ENCODE measurements around the gene CRLF1. TPM values are rescaled to one million over a fixed set of nuclear protein-coding genes. Genes with fewer than 3 reads are reported as not detected.
"Not testable (repeated sequence)": the region's sequence is repeated elsewhere in the genome, so short reads cannot be mapped to it uniquely, and the experiment has no call there.

Gene CRLF1
- total RNA-seq, 8 experiments from 2014 or later = 1.5 to 18.3 (median 4.7) TPM

DNA sequence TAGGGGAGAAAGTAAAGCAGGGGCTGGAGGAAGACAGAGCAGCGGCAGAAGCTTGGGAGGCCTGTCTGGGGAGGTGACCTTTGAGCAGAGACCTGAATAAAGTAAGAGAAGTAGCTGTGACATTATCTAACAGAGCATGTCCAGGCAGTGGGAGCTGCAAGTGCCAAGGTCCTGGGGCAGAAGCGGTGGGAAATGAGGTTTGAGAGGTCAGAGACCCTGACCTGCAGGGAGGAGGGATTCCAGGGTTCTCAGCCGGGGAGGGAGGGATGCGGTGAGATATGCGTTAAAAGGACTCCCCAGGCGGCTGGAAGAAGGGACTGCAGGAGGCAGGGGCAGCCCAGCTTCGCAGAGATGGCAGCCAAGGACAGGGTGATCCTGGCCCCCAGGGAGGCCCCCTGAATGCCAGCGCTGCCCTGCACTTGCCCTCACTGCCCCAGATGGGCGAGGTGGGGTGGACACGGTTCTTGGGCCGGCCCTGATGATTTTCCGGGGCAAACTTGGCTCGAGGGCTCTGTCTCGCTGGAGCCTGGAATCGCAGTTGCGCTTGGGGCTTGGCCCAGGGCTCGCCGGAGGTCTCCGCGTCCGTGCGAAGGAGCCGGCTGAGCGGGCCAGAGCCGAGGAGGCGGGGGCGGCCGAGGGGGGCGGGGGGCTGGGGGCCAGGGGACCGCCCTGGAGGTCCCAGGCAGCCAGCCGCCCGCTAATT lies 3.2 kb downstream of the CRLF1 start:
- H3K27ac ChIP-seq = no peak overlapping the region
- WGBS, 10 experiments = 10 to 57% (median 24%) methylated on average over 1 to 4 of the region's 32 CpGs; no CpG with 5 or more reads in 4 of the 10 experiments
- H3K4me1 ChIP-seq (replicated peaks in 1 of 2) = peaks cover 4 to 28% of the 10 kb centered on the region in 2 donors
- H3K4me3 ChIP-seq = no peak overlapping the region
- in situ Hi-C loops (cut with MboI; ENCODE audit: low pct_unique_long_range_greater_than_20kb in 2 of 9, low sequenced_read_pairs in 9 of 9, unreplicated experiment in 9 of 9) = no loop called here
- peak; percentile 29 to 72 (median 43) for ATAC-seq (replicated peaks in 6 of 8)

DNA sequence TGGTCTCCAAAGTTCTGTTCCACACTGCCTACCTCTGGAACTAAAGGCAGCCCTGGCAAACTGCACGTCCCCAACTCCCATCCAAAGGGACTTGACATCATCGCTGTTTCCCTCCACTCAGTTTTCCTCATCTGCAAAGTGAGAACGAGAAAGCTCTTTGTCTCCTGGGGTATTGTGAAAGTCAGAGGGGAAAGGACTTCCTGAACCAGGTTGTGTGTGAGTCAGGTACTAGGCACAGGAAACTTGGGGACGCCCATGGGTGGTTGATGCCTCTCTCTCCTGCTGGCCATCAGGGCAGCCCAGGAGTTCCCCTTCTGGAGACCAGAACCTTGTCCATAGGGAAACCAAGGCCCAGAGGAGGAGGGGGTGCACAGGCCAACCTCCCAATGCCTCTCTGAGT lies 4.7 kb downstream of the CRLF1 start:
- H3K4me3 ChIP-seq = no peak overlapping the region
- WGBS, 10 experiments = 60 to 100% (median 83%) methylated on average over 1 to 3 of the region's 4 CpGs; no CpG with 5 or more reads in 4 of the 10 experiments
- H3K4me1 ChIP-seq (replicated peaks in 1 of 2) = peaks cover 4 to 22% of the 10 kb centered on the region in 2 donors
- in situ Hi-C loops (cut with MboI; ENCODE audit: low pct_unique_long_range_greater_than_20kb in 2 of 9, low sequenced_read_pairs in 9 of 9, unreplicated experiment in 9 of 9) = no loop called here
- no peak overlapping the region for H3K27ac ChIP-seq
- ATAC-seq (replicated peaks in 6 of 8) = no peak

DNA sequence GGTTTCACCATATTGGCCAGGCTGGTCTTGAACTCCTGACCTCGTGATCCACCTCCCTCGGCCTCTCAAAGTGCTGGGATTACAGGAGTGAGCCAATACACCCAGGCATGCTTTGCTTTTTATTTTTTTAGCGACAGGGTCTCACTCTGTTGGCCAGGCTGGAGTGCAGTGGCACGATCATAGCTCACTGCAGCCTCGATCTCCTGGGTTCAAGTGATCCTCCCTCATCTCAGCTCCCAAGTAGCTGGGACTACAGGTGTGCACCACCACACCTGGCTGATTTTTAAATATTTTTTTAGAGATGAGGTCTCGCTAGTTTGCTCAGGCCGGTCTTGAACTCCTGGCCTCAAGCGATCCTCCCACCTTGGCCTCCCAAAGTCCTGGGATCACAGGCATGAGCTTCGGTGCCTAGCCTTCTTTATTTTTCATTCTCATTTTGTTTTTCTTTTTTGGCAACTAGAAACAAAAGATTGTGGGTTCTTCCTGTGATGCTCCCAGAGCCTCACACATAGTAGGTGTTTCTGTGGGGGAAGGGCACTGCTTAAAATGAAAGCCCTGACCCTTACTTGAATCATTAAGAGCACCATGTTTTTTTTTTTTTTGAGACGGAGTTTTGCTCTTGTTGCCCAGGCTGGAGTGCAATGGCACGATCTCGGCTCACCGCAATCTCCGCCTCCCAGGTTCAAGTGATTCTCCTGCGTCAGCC lies 5.8 kb downstream of the CRLF1 start:
- 61 to 100% (median 91%) methylated on average over 3 to 11 of the region's 15 CpGs; no CpG with 5 or more reads in 1 of the 10 experiments for WGBS, 10 experiments
- H3K27ac ChIP-seq; ATAC-seq (replicated peaks in 6 of 8); in situ Hi-C loops (cut with MboI; ENCODE audit: low pct_unique_long_range_greater_than_20kb in 2 of 9, low sequenced_read_pairs in 9 of 9, unreplicated experiment in 9 of 9); H3K4me3 ChIP-seq: not testable (repeated sequence)
- H3K4me1 ChIP-seq (replicated peaks in 1 of 2) = peaks cover 0 to 20% of the 10 kb centered on the region in 2 donors

DNA sequence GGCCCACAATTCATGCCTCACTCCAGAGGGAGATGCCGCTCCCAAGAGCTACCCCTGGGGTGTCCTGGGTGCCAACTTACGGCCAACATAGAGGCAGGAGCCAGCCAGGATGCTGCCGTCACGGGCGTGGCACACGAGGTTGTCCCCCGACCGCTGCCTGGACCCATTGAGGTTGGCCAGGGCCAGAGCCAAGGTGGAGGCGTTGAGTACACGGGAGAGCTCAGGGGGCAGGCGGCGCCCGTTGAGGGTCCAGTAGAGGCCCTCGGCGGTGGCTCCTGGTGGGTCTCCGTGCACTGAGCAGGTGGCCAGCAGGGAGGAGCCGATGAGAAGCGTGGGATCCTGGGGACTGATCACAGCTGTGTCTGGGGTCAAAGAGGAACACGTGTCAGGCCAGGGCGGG lies 7.1 kb downstream of the CRLF1 start:
- in situ Hi-C loops (cut with MboI; ENCODE audit: low pct_unique_long_range_greater_than_20kb in 2 of 9, low sequenced_read_pairs in 9 of 9, unreplicated experiment in 9 of 9) = loop anchor here in 6 of 9 experiments (10.0 to 25.0 kb wide), 4 partner anchors 238 to 388 kb away; partner anchors contain the start of gene UPF1 (in 3 of the 6)
- ATAC-seq (replicated peaks in 6 of 8) = no peak
- WGBS, 10 experiments = 76 to 100% (median 93%) methylated on average over 1 to 11 of the region's 20 CpGs; no CpG with 5 or more reads in 6 of the 10 experiments
- Histone ChIP-seq H3K4me1 (replicated peaks in 1 of 2) (peaks cover 9 to 25% of the 10 kb centered on the region in 2 donors), H3K27ac (no peak overlapping the region), H3K4me3 (no peak overlapping the region)

DNA sequence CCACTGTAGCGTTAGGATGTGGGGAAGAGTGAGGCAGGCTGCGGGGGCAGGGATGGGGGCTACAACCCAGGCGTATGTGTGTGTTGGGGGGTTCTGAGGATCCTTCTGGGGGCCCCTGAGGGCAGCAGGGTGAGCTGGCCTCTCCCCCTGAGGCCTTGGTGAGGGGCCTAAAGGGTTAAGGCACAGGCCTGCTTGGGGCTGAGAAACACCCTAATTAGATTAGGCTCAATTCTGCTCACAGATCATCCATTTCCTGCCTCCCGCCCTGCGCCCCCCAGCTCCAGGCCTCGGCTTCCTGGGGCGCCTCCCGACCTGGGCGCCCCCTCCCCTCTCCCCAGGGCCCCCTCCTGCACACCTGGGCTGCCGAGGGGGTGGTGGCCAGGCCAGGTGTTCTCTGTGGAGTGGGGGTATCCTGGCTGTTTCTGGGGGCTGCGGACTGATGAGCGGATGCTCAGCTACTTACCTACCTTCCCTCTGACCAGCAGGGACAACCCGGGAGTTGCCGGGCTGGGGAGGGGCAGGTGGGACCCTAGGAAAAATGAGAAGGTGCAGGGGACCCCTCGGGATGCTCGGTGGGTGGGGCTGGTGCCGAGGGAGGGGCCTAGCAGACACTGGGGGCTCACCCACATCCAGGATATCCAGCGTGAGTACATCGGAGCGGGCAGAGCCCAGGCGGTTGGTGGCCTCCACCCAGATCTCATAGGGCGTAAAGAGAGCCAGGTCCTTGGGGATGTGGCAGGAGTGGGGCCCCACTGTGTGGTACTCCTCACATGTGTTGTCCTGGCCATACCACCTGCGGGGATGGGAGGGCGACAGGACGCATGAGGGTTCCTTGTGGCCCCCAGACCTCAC lies 8.6 kb downstream of the CRLF1 start:
- ATAC-seq (replicated peaks in 6 of 8) = no peak
- no CpG with 5 or more reads among the region's 25 CpGs for WGBS, 10 experiments
- Histone ChIP-seq H3K4me1 (replicated peaks in 1 of 2) (peaks cover 9 to 21% of the 10 kb centered on the region in 2 donors), H3K4me3 (no peak overlapping the region), H3K27ac (no peak overlapping the region)
- in situ Hi-C loops (cut with MboI; ENCODE audit: low pct_unique_long_range_greater_than_20kb in 2 of 9, low sequenced_read_pairs in 9 of 9, unreplicated experiment in 9 of 9) = loop anchor here in 6 of 9 experiments (10.0 to 25.0 kb wide), 4 partner anchors 239 to 389 kb away; partner anchors contain the start of gene UPF1 (in 3 of the 6)

DNA sequence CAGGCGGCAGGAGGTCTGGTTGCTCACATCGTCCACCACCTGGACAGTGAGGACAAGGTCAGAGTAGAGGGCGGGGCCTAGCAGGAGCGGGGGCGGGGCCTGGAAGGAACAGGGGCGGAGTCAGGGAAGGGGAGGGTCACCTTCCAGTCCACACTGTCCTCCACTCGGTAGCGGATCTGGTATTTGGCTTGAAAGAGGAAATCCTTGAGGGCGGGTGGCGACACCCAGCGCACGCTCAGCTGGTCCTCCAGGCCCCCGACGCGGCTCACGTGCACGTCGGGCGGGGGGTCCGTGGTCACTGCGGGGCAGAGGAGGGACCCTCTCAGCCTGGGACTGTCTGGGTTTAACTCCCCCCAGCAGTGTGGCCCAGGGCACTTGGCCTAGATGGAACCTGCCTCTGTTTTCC lies 9.8 kb downstream of the CRLF1 start:
- no peak overlapping the region for H3K27ac ChIP-seq
- WGBS, 10 experiments = no CpG with 5 or more reads among the region's 21 CpGs
- peaks cover 9 to 21% of the 10 kb centered on the region in 2 donors for H3K4me1 ChIP-seq (replicated peaks in 1 of 2)
- H3K4me3 ChIP-seq = no peak overlapping the region
- in situ Hi-C loops (cut with MboI; ENCODE audit: low pct_unique_long_range_greater_than_20kb in 2 of 9, low sequenced_read_pairs in 9 of 9, unreplicated experiment in 9 of 9) = loop anchor here in 6 of 9 experiments (10.0 to 25.0 kb wide), 4 partner anchors 241 to 391 kb away; partner anchors contain the start of gene UPF1 (in 3 of the 6)
- ATAC-seq (replicated peaks in 6 of 8) = peak in 3 of 8 experiments; percentile 6 to 33 (median 9)

DNA sequence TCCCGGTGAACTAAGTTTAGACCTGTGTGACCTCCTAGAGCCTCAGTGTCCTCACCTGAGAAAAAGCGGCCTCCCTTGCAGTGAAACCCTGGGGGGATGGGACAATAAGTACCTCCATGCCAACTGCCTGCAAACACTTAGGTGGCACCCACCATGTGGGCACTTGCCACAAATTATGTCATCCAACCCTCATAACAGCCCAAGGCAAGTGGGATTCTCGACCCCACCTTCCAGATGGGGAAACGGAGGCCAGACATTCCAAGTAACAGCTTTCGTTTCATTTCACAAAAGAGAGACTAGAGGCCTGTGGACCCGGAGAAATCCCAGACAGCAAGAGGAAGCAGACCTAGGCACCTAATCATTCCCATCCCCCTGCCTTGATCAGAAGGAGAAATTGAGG lies 11.1 kb downstream of the CRLF1 start:
- 67 to 100% (median 90%) methylated on average over 1 to 2 of the region's 6 CpGs; no CpG with 5 or more reads in 7 of the 10 experiments for WGBS, 10 experiments
- in situ Hi-C loops (cut with MboI; ENCODE audit: low pct_unique_long_range_greater_than_20kb in 2 of 9, low sequenced_read_pairs in 9 of 9, unreplicated experiment in 9 of 9) = loop anchor here in 6 of 9 experiments (10.0 to 25.0 kb wide), 4 partner anchors 242 to 392 kb away; partner anchors contain the start of gene UPF1 (in 3 of the 6)
- no peak for ATAC-seq (replicated peaks in 6 of 8)

DNA sequence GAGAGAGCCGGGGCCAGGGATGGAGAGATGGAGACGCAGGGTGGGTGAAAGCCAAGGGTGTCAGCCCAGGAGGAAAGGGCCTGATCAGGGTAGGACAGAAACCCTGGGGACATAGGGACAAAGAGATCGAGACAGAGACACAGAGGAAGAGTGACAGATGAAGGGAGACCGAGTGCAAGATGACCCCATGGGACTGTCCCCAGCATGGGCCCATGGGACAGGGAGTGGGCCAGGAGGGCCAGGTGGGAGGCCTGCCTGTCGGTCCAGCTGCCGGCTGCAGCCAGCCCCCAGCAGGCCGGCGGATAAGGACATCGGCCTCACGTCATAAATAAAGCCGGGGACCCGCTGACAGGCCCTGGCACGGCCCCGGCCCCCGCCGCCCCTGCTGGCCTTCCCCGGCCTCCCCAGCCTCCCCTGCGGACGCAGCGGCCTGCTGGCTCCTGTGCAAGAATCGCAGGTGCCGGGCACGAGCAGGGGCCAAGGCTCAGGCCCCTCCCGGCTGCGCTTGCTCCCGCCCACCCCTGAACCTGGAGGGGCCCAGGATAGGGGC lies 11.7 kb downstream of the CRLF1 start:
- peaks cover 12 to 21% of the 10 kb centered on the region in 2 donors for H3K4me1 ChIP-seq (replicated peaks in 1 of 2)
- in situ Hi-C loops (cut with MboI; ENCODE audit: low pct_unique_long_range_greater_than_20kb in 2 of 9, low sequenced_read_pairs in 9 of 9, unreplicated experiment in 9 of 9) = loop anchor here in 6 of 9 experiments (10.0 to 25.0 kb wide), 4 partner anchors 242 to 392 kb away; partner anchors contain the start of gene UPF1 (in 3 of the 6)
- H3K27ac ChIP-seq = peak overlapping the region in 1 of 2 donors; percentile 43
- WGBS, 10 experiments = 0 to 17% (median 0%) methylated on average over 1 to 2 of the region's 26 CpGs; no CpG with 5 or more reads in 5 of the 10 experiments
- ATAC-seq (replicated peaks in 6 of 8) = peak in 5 of 8 experiments; percentile 0 to 14 (median 2)
- H3K4me3 ChIP-seq = peak overlapping the region; percentile 23 to 40 (median 31)

More for the DNA sequence above, 11.1 kb downstream of the CRLF1 start:
- Histone ChIP-seq H3K4me1 (replicated peaks in 1 of 2) (peaks cover 12 to 21% of the 10 kb centered on the region in 2 donors), H3K4me3 (no peak overlapping the region), H3K27ac (peak overlapping the region in 1 of 2 donors; percentile 43)

DNA sequence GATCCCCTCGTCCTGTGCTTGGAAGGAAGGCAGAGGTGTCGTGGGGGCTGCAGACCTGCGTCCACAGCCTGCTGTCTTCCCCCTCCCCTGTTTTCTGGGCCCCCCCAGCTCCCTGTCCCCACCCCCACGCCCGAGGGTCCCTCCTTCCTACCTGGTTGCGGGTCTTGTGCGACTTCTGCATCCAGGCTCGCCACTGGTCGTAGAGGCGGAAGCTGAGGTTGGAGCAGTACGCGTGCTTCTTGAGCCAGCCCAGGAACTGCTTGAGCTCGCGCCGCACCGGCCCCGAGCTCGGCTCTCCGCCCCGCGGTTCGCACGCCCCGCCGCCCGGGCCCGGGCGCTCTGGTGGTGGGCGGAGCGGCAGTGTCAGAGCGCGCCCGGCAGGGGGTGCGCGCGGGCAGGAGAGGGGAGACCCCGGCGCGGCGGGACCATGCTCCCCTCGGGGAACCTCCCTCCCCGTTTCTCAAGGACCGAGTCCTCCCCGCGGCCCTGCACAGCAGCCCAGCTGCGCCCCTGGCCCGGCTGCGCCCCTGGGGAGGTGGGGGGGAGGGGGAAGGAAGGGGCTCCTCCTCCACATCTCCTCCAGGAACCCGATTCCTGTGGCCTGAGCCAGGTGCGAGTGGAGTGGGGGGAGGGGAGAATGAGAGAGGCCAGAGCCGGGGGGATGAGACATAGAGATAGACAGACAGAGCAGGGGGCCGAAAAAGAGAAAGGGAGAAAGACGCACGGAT lies 12.3 kb downstream of the CRLF1 start:
- Histone ChIP-seq H3K4me3 (peak overlapping the region; percentile 23 to 40 (median 31)), H3K27ac (peak overlapping the region in 1 of 2 donors; percentile 43), H3K4me1 (replicated peaks in 1 of 2) (peaks cover 12 to 21% of the 10 kb centered on the region in 2 donors)
- 0% methylated on average over 1 of the region's 54 CpGs; no CpG with 5 or more reads in 9 of the 10 experiments for WGBS, 10 experiments
- ATAC-seq (replicated peaks in 6 of 8) = peak; percentile 44 to 79 (median 53)
- in situ Hi-C loops (cut with MboI; ENCODE audit: low pct_unique_long_range_greater_than_20kb in 2 of 9, low sequenced_read_pairs in 9 of 9, unreplicated experiment in 9 of 9) = loop anchor here in 6 of 9 experiments (10.0 to 25.0 kb wide), 4 partner anchors 243 to 393 kb away; partner anchors contain the start of gene UPF1 (in 3 of the 6)

DNA sequence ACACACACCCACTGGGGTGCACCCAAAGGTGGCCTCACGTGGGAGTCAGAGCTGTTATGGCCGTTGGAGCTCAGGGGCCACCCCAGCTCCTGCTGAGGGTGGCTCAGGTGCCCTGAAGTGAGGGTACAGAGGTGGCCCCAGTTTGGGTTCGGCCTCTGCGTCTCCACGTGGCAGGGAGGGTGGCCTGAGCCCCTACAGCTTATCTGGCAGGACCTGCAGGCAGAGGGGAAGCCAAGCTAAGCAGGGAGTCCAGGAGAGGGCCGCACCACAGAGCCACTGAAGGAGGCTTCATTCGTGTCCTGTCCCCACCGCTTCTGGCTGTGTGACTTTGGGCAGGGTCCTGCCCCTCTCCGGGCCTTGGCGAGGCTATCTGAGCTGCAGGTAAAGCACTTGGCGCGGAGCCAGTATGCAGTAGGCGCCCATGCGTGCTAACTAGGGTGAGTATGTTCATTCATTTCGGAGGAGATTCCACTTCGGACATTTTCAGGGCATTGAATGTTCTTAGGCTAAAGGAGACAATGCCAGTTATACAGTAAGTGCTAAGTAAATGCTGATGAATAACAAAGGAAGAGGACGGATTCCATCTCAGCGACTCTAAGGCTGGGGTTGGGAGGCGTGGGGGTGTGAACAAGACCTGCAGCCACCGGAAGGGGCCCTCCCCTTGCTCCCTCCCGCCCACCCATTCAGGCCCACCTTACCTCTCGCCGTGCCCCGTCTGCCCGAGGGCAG lies 13.1 kb downstream of the CRLF1 start:
- in situ Hi-C loops (cut with MboI; ENCODE audit: low pct_unique_long_range_greater_than_20kb in 2 of 9, low sequenced_read_pairs in 9 of 9, unreplicated experiment in 9 of 9) = loop anchor here in 6 of 9 experiments (10.0 to 25.0 kb wide), 4 partner anchors 244 to 394 kb away; partner anchors contain the start of gene UPF1 (in 3 of the 6)
- peaks cover 12 to 21% of the 10 kb centered on the region in 2 donors for H3K4me1 ChIP-seq (replicated peaks in 1 of 2)
- H3K4me3 ChIP-seq = peak overlapping the region in 4 of 5 donors; percentile 23 to 40 (median 28)

More for the DNA sequence above, 13.1 kb downstream of the CRLF1 start:
- ATAC-seq (replicated peaks in 6 of 8) = no peak
- 43 to 100% (median 53%) methylated on average over 1 to 9 of the region's 25 CpGs; no CpG with 5 or more reads in 6 of the 10 experiments for WGBS, 10 experiments
- H3K27ac ChIP-seq = no peak overlapping the region

All from motor neuron (in vitro differentiated cells).